Measurements from ENCODE around the gene RAMP3. TPM values are rescaled to one million over a fixed set of nuclear protein-coding genes. Genes with fewer than 3 reads are reported as not detected.

RAMP3 gene
- polyA plus RNA-seq, 1 donor (not counting 4 experiments of a cell fraction or from before 2014, with no cell fraction given): not detected

DNA sequence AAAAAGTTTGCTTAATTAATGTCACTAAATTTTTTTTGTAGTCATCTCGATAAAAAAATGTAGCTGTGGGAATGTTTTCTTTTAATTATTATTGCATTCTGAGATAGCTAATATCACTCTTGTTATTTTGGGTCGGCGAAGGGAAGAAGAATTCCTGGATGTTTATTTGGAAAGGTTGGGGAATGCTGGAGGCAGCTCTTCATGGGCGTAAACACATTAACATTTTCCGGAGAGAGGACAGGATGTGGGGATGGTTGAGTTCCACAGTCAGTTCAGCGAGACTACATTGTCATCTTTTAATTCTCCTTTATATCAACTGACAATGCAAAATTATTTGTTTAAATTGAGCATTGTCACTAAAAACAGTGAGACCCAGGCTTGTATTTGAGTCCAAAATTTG, 72.5 kb downstream of the RAMP3 start:
- Histone ChIP-seq H3K36me3 (ENCODE audit: control insufficient read depth in 2 of 2, extremely low read depth in 1 of 2, insufficient read depth in 2 of 2, low read length in 2 of 2) (no peaks in the 10 kb centered on the region), H3K79me2 (ENCODE audit: control insufficient read depth, insufficient read depth, low read length) (no peaks in the 10 kb centered on the region), H3K27ac (ENCODE audit: control insufficient read depth, insufficient read depth, low read length) (no peak overlapping the region), H3K4me1 (ENCODE audit: control insufficient read depth, extremely low read depth, insufficient read depth, low read length) (no peaks in the 10 kb centered on the region), H3K9ac (ENCODE audit: control insufficient read depth, extremely low read depth, insufficient read depth, low read length) (no peak overlapping the region), H3K9me3 (ENCODE audit: control insufficient read depth, low read depth, low read length) (no peaks in the 10 kb centered on the region), H2AFZ (ENCODE audit: control insufficient read depth, low read length) (no peak overlapping the region), H3K27me3 (ENCODE audit: control insufficient read depth, extremely low read depth, insufficient read depth, low read length) (peaks cover 21% of the 10 kb centered on the region), H3K9me1 (ENCODE audit: control insufficient read depth, extremely low read depth, insufficient read depth, low read length) (no peaks in the 10 kb centered on the region), H3K4me2 (ENCODE audit: control insufficient read depth, extremely low read depth, insufficient read depth, low read depth, low read length) (no peak overlapping the region), H3K4me3 (ENCODE audit: control insufficient read depth in 2 of 3, extremely low read depth in 1 of 3, insufficient read depth in 2 of 3, low read depth in 1 of 3, low read length in 3 of 3) (no peak overlapping the region), H4K20me1 (ENCODE audit: control insufficient read depth, extremely low read depth, insufficient read depth, low read length) (no peaks in the 10 kb centered on the region)
- FAIRE-seq (no peak), DNase-seq (ENCODE audit: low read depth, low spot score) (no peak)
- no peak for TF ChIP-seq EZH2 (IDR thresholded peaks at IDR 0.05; ENCODE audit: low read length)
- TF ChIP-seq, protein P1, sequence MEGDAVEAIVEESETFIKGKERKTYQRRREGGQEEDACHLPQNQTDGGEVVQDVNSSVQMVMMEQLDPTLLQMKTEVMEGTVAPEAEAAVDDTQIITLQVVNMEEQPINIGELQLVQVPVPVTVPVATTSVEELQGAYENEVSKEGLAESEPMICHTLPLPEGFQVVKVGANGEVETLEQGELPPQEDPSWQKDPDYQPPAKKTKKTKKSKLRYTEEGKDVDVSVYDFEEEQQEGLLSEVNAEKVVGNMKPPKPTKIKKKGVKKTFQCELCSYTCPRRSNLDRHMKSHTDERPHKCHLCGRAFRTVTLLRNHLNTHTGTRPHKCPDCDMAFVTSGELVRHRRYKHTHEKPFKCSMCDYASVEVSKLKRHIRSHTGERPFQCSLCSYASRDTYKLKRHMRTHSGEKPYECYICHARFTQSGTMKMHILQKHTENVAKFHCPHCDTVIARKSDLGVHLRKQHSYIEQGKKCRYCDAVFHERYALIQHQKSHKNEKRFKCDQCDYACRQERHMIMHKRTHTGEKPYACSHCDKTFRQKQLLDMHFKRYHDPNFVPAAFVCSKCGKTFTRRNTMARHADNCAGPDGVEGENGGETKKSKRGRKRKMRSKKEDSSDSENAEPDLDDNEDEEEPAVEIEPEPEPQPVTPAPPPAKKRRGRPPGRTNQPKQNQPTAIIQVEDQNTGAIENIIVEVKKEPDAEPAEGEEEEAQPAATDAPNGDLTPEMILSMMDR (optimal IDR thresholded peaks at IDR 0.05 in 1 of 3, IDR thresholded peaks at IDR 0.05 in 1 of 3, conservative IDR thresholded peaks at IDR 0.05 in 1 of 3; ENCODE audit: extremely low read depth in 1 of 3, insufficient read depth in 2 of 3, low read length in 3 of 3): no peak
- dilution Hi-C loops (cut with MboI; ENCODE audit: extremely low pct_ligation_motif_present, low sequenced_read_pairs): no loop called here

DNA sequence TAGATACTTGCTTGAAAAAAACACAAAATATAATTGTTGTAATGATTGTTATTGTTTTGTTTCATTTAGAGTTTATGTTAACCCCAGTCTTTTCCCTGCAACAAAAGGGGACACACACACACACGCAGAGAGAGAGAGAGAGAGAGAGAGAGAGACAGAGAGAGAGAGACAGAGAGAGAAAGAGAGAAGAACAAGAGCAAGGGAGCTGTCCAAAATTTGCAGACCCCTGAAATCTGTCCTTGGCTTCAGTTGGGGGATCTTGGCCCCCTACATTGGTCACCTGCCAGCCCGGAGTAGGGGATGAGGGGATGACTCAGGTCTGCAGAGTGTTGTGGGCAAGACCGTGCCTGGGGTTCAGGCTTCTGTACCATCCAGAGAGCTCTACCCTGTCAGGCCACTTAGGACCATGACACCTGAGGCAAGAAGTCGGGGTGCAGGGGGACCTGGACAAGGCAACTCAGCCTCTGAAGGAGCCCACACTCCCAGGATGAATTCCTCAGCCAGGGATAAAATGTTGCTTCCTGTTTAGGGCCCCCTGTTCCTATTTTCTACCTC, 73.1 kb downstream of the RAMP3 start:
- no peak overlapping the region for H3K9ac ChIP-seq (ENCODE audit: control insufficient read depth, extremely low read depth, insufficient read depth, low read length)
- FAIRE-seq: no peak
- no peak overlapping the region for H3K4me3 ChIP-seq (ENCODE audit: control insufficient read depth in 2 of 3, extremely low read depth in 1 of 3, insufficient read depth in 2 of 3, low read depth in 1 of 3, low read length in 3 of 3)
- no peaks in the 10 kb centered on the region for H4K20me1 ChIP-seq (ENCODE audit: control insufficient read depth, extremely low read depth, insufficient read depth, low read length)
- no peaks in the 10 kb centered on the region for H3K9me1 ChIP-seq (ENCODE audit: control insufficient read depth, extremely low read depth, insufficient read depth, low read length)
- H3K4me1 ChIP-seq (ENCODE audit: control insufficient read depth, extremely low read depth, insufficient read depth, low read length): no peaks in the 10 kb centered on the region
- no peaks in the 10 kb centered on the region for H3K9me3 ChIP-seq (ENCODE audit: control insufficient read depth, low read depth, low read length)
- no peak overlapping the region for H3K4me2 ChIP-seq (ENCODE audit: control insufficient read depth, extremely low read depth, insufficient read depth, low read depth, low read length)
- DNase-seq (ENCODE audit: low read depth, low spot score): no peak
- no peaks in the 10 kb centered on the region for H3K79me2 ChIP-seq (ENCODE audit: control insufficient read depth, insufficient read depth, low read length)
- H3K36me3 ChIP-seq (ENCODE audit: control insufficient read depth in 2 of 2, extremely low read depth in 1 of 2, insufficient read depth in 2 of 2, low read length in 2 of 2): no peaks in the 10 kb centered on the region
- peaks cover 21% of the 10 kb centered on the region for H3K27me3 ChIP-seq (ENCODE audit: control insufficient read depth, extremely low read depth, insufficient read depth, low read length)
- no peak for TF ChIP-seq EZH2 (IDR thresholded peaks at IDR 0.05; ENCODE audit: low read length)
- TF ChIP-seq, protein P1 (optimal IDR thresholded peaks at IDR 0.05 in 1 of 3, IDR thresholded peaks at IDR 0.05 in 1 of 3, conservative IDR thresholded peaks at IDR 0.05 in 1 of 3; ENCODE audit: extremely low read depth in 1 of 3, insufficient read depth in 2 of 3, low read length in 3 of 3): no peak
- dilution Hi-C loops (cut with MboI; ENCODE audit: extremely low pct_ligation_motif_present, low sequenced_read_pairs): no loop called here
- no peak overlapping the region for H2AFZ ChIP-seq (ENCODE audit: control insufficient read depth, low read length)
- no peak overlapping the region for H3K27ac ChIP-seq (ENCODE audit: control insufficient read depth, insufficient read depth, low read length)

All from keratinocyte (primary cell).